Esophagus squamous epithelium (tissue), 5 donors: ENCODE measurements around the gene NUMBL. TPM values are rescaled to one million over a fixed set of nuclear protein-coding genes. Genes with fewer than 3 reads are reported as not detected.

Experiments used
- DNase-seq: peaks from one replicate; lab custom pipeline; 2025; lab: John Stamatoyannopoulos, UW
- H3K27ac ChIP-seq, 4 donors: fragments of 200-600 bp; sonication (generic); one replicate each; pipeline ENCODE4 v1.5.1; 2016 to 2019; ENCODE audit warnings: mild to moderate bottlenecking in 1 of 4
- H3K27me3 ChIP-seq, 4 donors: fragments of 200-600 bp; sonication (generic); 1 replicate in 3 of 4; 2 replicates in 1 of 4; pipeline versions ENCODE4 v1.5.1 to v1.6.0; 2017 to 2021; ENCODE audit warnings: antibody characterized with exemption in 1 of 4
- H3K36me3 ChIP-seq, 3 donors: fragments of 200-600 bp; sonication (generic); one replicate each; pipeline ENCODE4 v1.5.1; 2016 to 2019
- H3K4me1 ChIP-seq, 3 donors: fragments of 200-600 bp; sonication (generic); one replicate each; pipeline ENCODE4 v1.5.1; 2017 to 2019
- H3K4me3 ChIP-seq, 4 donors: fragments of 200-600 bp; sonication (generic); 1 replicate in 3 of 4; 2 replicates in 1 of 4; pipeline ENCODE4 v1.5.1; 2016 to 2019; ENCODE audit warnings: mild to moderate bottlenecking in 2 of 4, moderate library complexity in 1 of 4
- H3K9me3 ChIP-seq, 3 donors: fragments of 200-600 bp; sonication (generic); one replicate each; pipeline ENCODE4 v1.5.1; 2016 to 2019
- CTCF ChIP-seq, 6 experiments: fragments of 450-650 bp in 4 of 6; fragments of 200-600 bp in 2 of 6; sonication (generic) in 2 of 6; IDR thresholded peaks; one replicate each; pipeline ENCODE4 v1.5.1; 2016 to 2019; ENCODE audit warnings: antibody characterized with exemption in 6 of 6, mild to moderate bottlenecking in 4 of 6, moderate library complexity in 4 of 6
- POLR2A ChIP-seq, 4 donors: fragments of 450-650 bp; IDR thresholded peaks; one replicate each; pipeline ENCODE4 v1.6.1; 2017; ENCODE audit warnings: antibody characterized with exemption in 4 of 4, mild to moderate bottlenecking in 4 of 4, moderate library complexity in 3 of 4
- WGBS, 2 donors: methylation state at CpG; one replicate each; pipeline ENCODE4 v1.1.5; 2018; 5-methylcytosine and 5-hydroxymethylcytosine counted together
- intact Hi-C: fragments of 100-400 bp; cut with DNase I; formaldehyde crosslinking; loops from one replicate; pipeline ENCODE4 v1.15.0; 2022
- total RNA-seq, 4 donors: library from RNA; depleted of rRNA; stranded (reverse); fragments of >200 nt; gene quantifications; one replicate each; pipeline ENCODE4 v1.1.0, GENCODE V29; 2016
- donor health status: DM: yes; HTN: yes; CAD: no.

Gene NUMBL
- total RNA-seq, 4 donors from 2014 or later, result 11.2 to 20.8 (median 15.8) TPM

GRCh38 chr19:40632311-40633036, 58.0 kb downstream of the NUMBL start:
- peaks cover 0 to 14% (median 0%) of the 10 kb centered on the region in 3 donors for H3K4me1 ChIP-seq
- H3K27me3 ChIP-seq, result no peaks in the 10 kb centered on the region
- intact Hi-C loops, result loop anchor here (10.0 kb wide), 1 partner anchor 98 kb away; no protein-coding TSS in a partner anchor
- TF ChIP-seq POLR2A (IDR thresholded peaks at IDR 0.05), result no peak
- no peak for TF ChIP-seq CTCF (IDR thresholded peaks at IDR 0.05)
- no peak overlapping the region for H3K27ac ChIP-seq
- no peak for DNase-seq
- H3K36me3 ChIP-seq, result peaks cover 0 to 30% (median 0%) of the 10 kb centered on the region in 3 donors
- no peaks in the 10 kb centered on the region for H3K9me3 ChIP-seq
- H3K4me3 ChIP-seq, result no peak overlapping the region
- WGBS, 2 donors, result 74 to 88% methylated on average over 3 of the region's 3 CpGs

GRCh38 chr19:40630571-40631160, 59.8 kb downstream of the NUMBL start:
- Histone ChIP-seq H3K9me3 (no peaks in the 10 kb centered on the region), H3K4me1 (peaks cover 0 to 14% (median 0%) of the 10 kb centered on the region in 3 donors), H3K27me3 (no peaks in the 10 kb centered on the region), H3K27ac (peak overlapping the region in 1 of 4 donors; percentile 3), H3K36me3 (peaks cover 8 to 48% (median 12%) of the 10 kb centered on the region in 3 donors), H3K4me3 (no peak overlapping the region)
- intact Hi-C loops, result loop anchor here (10.0 kb wide), 1 partner anchor 96 kb away; no protein-coding TSS in a partner anchor
- DNase-seq, result no peak
- TF ChIP-seq CTCF (IDR thresholded peaks at IDR 0.05) (no peak), POLR2A (IDR thresholded peaks at IDR 0.05) (no peak)
- WGBS, 2 donors, result 54 to 68% methylated on average over 16 of the region's 16 CpGs

GRCh38 chr19:40629346-40629745, 61.1 kb downstream of the NUMBL start:
- Histone ChIP-seq H3K27me3 (no peaks in the 10 kb centered on the region), H3K9me3 (no peaks in the 10 kb centered on the region), H3K4me3 (no peak overlapping the region), H3K27ac (no peak overlapping the region), H3K36me3 (peaks cover 13 to 61% (median 14%) of the 10 kb centered on the region in 3 donors), H3K4me1 (peaks cover 0 to 13% (median 0%) of the 10 kb centered on the region in 3 donors)
- intact Hi-C loops, result no loop called here
- WGBS, 2 donors, result 97% methylated on average over 19 to 42 of the region's 42 CpGs
- no peak for TF ChIP-seq POLR2A (IDR thresholded peaks at IDR 0.05)
- TF ChIP-seq CTCF (IDR thresholded peaks at IDR 0.05), result no peak
- no peak for DNase-seq

GRCh38 chr19:40627486-40628279, 62.8 kb downstream of the NUMBL start:
- intact Hi-C loops, result no loop called here
- no peaks in the 10 kb centered on the region for H3K27me3 ChIP-seq
- TF ChIP-seq CTCF (IDR thresholded peaks at IDR 0.05), result no peak
- TF ChIP-seq POLR2A (IDR thresholded peaks at IDR 0.05), result no peak
- H3K27ac ChIP-seq, result no peak overlapping the region
- WGBS, 2 donors, result 87 to 88% methylated on average over 25 to 34 of the region's 39 CpGs
- H3K4me1 ChIP-seq, result peaks cover 0 to 18% (median 0%) of the 10 kb centered on the region in 3 donors
- no peak for DNase-seq
- no peaks in the 10 kb centered on the region for H3K9me3 ChIP-seq
- peaks cover 15 to 77% (median 16%) of the 10 kb centered on the region in 3 donors for H3K36me3 ChIP-seq
- no peak overlapping the region for H3K4me3 ChIP-seq
